Keratinocyte (primary cell): ENCODE measurements around the gene RFX2.

ENCODE experiments used
- CTCF ChIP-seq, 3 experiments: IDR thresholded peaks in 1 of 3; conservative IDR thresholded peaks in 1 of 3; optimal IDR thresholded peaks in 1 of 3; 2 replicates in 2 of 3; 3 replicates in 1 of 3; pipeline versions ENCODE3 to v1.5.1; 2011; ENCODE audit warnings: low read length in 3 of 3, mild to moderate bottlenecking in 3 of 3, moderate library complexity in 2 of 3, control low read depth in 1 of 3, inconsistent platforms in 1 of 3; ENCODE audit not compliant: insufficient read depth in 2 of 3; ENCODE audit errors: extremely low read depth in 1 of 3
- EZH2 ChIP-seq: IDR thresholded peaks from one replicate; pipeline ENCODE4 v1.6.1; 2012; ENCODE audit warnings: inconsistent platforms, mild to moderate bottlenecking, low read length, moderate library complexity

DNA sequence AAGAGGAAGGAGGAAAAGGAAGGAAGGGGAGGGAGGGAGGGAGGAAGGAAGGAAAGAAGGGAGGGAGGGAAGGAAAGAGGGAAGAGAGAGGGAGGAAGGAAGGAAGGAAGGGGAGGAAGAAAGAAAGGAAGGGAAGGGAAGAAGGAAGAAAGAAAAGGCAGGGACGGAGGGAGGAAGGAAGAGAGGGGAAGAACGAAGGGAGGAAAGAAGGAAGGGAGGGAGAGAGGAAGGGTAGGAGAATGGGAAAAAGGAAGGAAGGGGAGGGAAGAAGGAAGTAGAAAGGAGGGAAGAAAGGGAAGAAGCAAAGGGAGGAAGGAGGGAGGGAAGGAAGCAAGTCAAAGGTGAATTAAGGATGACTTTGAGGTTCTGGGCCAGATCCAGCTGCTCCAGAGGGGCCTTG lies 28.2 kb upstream of the RFX2 start:
- TF ChIP-seq CTCF (optimal IDR thresholded peaks at IDR 0.05 in 1 of 3, IDR thresholded peaks at IDR 0.05 in 1 of 3, conservative IDR thresholded peaks at IDR 0.05 in 1 of 3; ENCODE audit: extremely low read depth in 1 of 3, insufficient read depth in 2 of 3, low read length in 3 of 3) = no peak
- TF ChIP-seq EZH2 = no peak
